H1 (cell line): ENCODE measurements around the gene PARD3. TPM values are rescaled to one million over a fixed set of nuclear protein-coding genes. Genes with fewer than 3 reads are reported as not detected.

Source experiments
- CTCF ChIA-PET: fragments of 300-600 bp; sonication (Branson Sonifier 250); formaldehyde crosslinking; loops from one replicate; lab custom pipeline; 2021; ENCODE audit not compliant: partially characterized antibody; lab: Charles Lee
- POLR2A ChIA-PET: fragments of 300-600 bp; sonication (Branson Sonifier 250); formaldehyde crosslinking; loops from one replicate; lab custom pipeline; 2021; ENCODE audit warnings: inconsistent platforms; ENCODE audit not compliant: partially characterized antibody; lab: Charles Lee
- DNase-seq, 2 experiments: peaks; one replicate each; pipeline versions ENCODE4 v3.0.0 to v3.0.0-alpha.2; 2010 to 2022; ENCODE audit warnings: low spot score in 2 of 2, low read depth in 1 of 2, mixed read lengths in 1 of 2
- FAIRE-seq: peaks from 2 replicates; lab custom pipeline; 2011; peaks lifted over from hg19 to GRCh38; lab: Jason Lieb, UNC
- H2AFZ ChIP-seq: 2 replicates; pipeline ENCODE4 v1.8.1; 2012; ENCODE audit warnings: low read length, inconsistent platforms
- H2AK5ac ChIP-seq: 2 replicates; pipeline ENCODE4 v1.6.1; 2013; ENCODE audit warnings: low read depth, low read length
- H2BK120ac ChIP-seq: replicated peaks from 2 replicates; pipeline ENCODE3; 2013; ENCODE audit warnings: low read depth, low read length, inconsistent platforms
- H2BK12ac ChIP-seq: 2 replicates; pipeline ENCODE4 v1.6.1; 2013; ENCODE audit warnings: low read depth, low read length
- H2BK15ac ChIP-seq: 2 replicates; pipeline ENCODE4 v1.6.1; 2013; ENCODE audit warnings: low read length
- H2BK20ac ChIP-seq: 2 replicates; pipeline ENCODE4 v1.6.1; 2013; ENCODE audit warnings: low read length
- H2BK5ac ChIP-seq: 2 replicates; pipeline ENCODE4 v1.6.1; 2013; ENCODE audit warnings: low read depth, low read length
- H3K14ac ChIP-seq: 2 replicates; pipeline ENCODE4 v1.6.1; 2013; ENCODE audit warnings: inconsistent platforms; ENCODE audit not compliant: insufficient read length
- H3K18ac ChIP-seq: 2 replicates; pipeline ENCODE4 v1.6.1; 2013; ENCODE audit warnings: low read length; ENCODE audit errors: extremely low read depth
- H3K23ac ChIP-seq: 2 replicates; pipeline ENCODE4 v1.6.1; 2013; ENCODE audit warnings: inconsistent platforms; ENCODE audit not compliant: insufficient read length
- H3K23me2 ChIP-seq: 2 replicates; pipeline ENCODE4 v1.6.1; 2013; ENCODE audit warnings: low read depth, low read length
- H3K27ac ChIP-seq: 2 replicates; pipeline ENCODE4 v1.6.1; 2011; ENCODE audit warnings: low read depth, low read length, inconsistent platforms
- H3K27me3 ChIP-seq, 4 experiments: replicated peaks in 1 of 4; 1 replicate in 1 of 4; 2 replicates in 3 of 4; pipeline versions ENCODE4 v1.6.1 to v1.8.1; 2011 to 2013; ENCODE audit warnings: low read length in 3 of 4, mild to moderate bottlenecking in 3 of 4, inconsistent platforms in 2 of 4, mixed read lengths in 2 of 4, moderate library complexity in 1 of 4; ENCODE audit not compliant: control insufficient read depth in 3 of 4, insufficient read depth in 3 of 4; ENCODE audit errors: extremely low read depth in 1 of 4
- H3K36me3 ChIP-seq, 4 experiments: 2 replicates each; pipeline versions ENCODE4 v1.6.1 to v1.8.1; 2011 to 2013; ENCODE audit warnings: mild to moderate bottlenecking in 4 of 4, low read length in 3 of 4, moderate library complexity in 2 of 4, control low read depth in 1 of 4, inconsistent platforms in 1 of 4; ENCODE audit not compliant: insufficient read depth in 4 of 4, control insufficient read depth in 2 of 4
- H3K4ac ChIP-seq: replicated peaks from 2 replicates; pipeline ENCODE3; 2013; ENCODE audit warnings: low read length, low read depth, mixed read lengths, inconsistent platforms; ENCODE audit not compliant: insufficient read length
- H3K4me1 ChIP-seq, 4 experiments: replicated peaks in 1 of 4; 1 replicate in 1 of 4; 2 replicates in 3 of 4; pipeline versions ENCODE4 v1.6.1 to v1.8.1; 2011 to 2013; ENCODE audit warnings: low read length in 3 of 4, inconsistent platforms in 2 of 4, mixed read lengths in 1 of 4; ENCODE audit not compliant: insufficient read depth in 4 of 4, control insufficient read depth in 3 of 4
- H3K4me2 ChIP-seq, 2 experiments: 2 replicates each; pipeline versions ENCODE4 v1.6.1 to v1.8.1; 2011 to 2013; ENCODE audit warnings: low read depth in 2 of 2, low read length in 2 of 2, control low read depth in 1 of 2, inconsistent platforms in 1 of 2, mild to moderate bottlenecking in 1 of 2; ENCODE audit not compliant: insufficient read depth in 1 of 2
- H3K4me3 ChIP-seq, 4 experiments: fragments of 200-600, 300-600 bp in 1 of 4; sonication (generic), shearing (Covaris generic), sonication (Bioruptor Twin) in 1 of 4; 2 replicates each; pipeline versions ENCODE4 v1.5.1 to v1.8.1; 2011 to 2016; ENCODE audit warnings: low read length in 4 of 4, low read depth in 3 of 4, control low read depth in 2 of 4, inconsistent platforms in 2 of 4, mild to moderate bottlenecking in 2 of 4, mixed read lengths in 1 of 4, moderate library complexity in 1 of 4; ENCODE audit not compliant: insufficient read depth in 2 of 4; ENCODE audit errors: extremely low read depth in 1 of 4
- H3K56ac ChIP-seq: replicated peaks from 2 replicates; pipeline ENCODE3; 2013; ENCODE audit warnings: low read depth, mild to moderate bottlenecking, mixed read lengths, low read length, inconsistent platforms; ENCODE audit not compliant: insufficient read length
- H3K79me1 ChIP-seq: 2 replicates; pipeline ENCODE4 v1.6.1; 2013; ENCODE audit warnings: low read depth, low read length, control low read depth
- H3K79me2 ChIP-seq, 2 experiments: 2 replicates each; pipeline versions ENCODE4 v1.6.1 to v1.8.1; 2012 to 2013; ENCODE audit warnings: low read length in 2 of 2, mild to moderate bottlenecking in 2 of 2, inconsistent platforms in 1 of 2; ENCODE audit not compliant: insufficient read depth in 2 of 2, control insufficient read depth in 1 of 2
- H3K9ac ChIP-seq, 4 experiments: replicated peaks in 1 of 4; 1 replicate in 1 of 4; 2 replicates in 3 of 4; pipeline versions ENCODE4 v1.6.1 to v1.8.1; 2011 to 2013; ENCODE audit warnings: low read depth in 3 of 4, low read length in 3 of 4, control low read depth in 2 of 4, mild to moderate bottlenecking in 2 of 4, moderate library complexity in 2 of 4, inconsistent platforms in 1 of 4; ENCODE audit errors: extremely low read depth in 1 of 4
- H3K9me3 ChIP-seq, 2 experiments: 2 replicates each; pipeline versions ENCODE4 v1.6.1 to v1.8.1; 2012 to 2013; ENCODE audit warnings: mild to moderate bottlenecking in 2 of 2, moderate library complexity in 2 of 2, control low read depth in 1 of 2, inconsistent platforms in 1 of 2, low read depth in 1 of 2, low read length in 1 of 2, mixed read lengths in 1 of 2; ENCODE audit not compliant: insufficient read depth in 2 of 2
- H4K20me1 ChIP-seq, 2 experiments: replicated peaks in 1 of 2; 2 replicates each; pipeline versions ENCODE3 to v1.8.1; 2011 to 2013; ENCODE audit warnings: inconsistent platforms in 2 of 2, low read length in 2 of 2, mild to moderate bottlenecking in 1 of 2; ENCODE audit not compliant: insufficient read depth in 2 of 2, control insufficient read depth in 1 of 2
- H4K5ac ChIP-seq: 2 replicates; pipeline ENCODE4 v1.6.1; 2013; ENCODE audit warnings: low read length, low read depth, mixed read lengths, inconsistent platforms; ENCODE audit not compliant: insufficient read length
- H4K8ac ChIP-seq: 2 replicates; pipeline ENCODE4 v1.8.0; 2013; ENCODE audit warnings: mild to moderate bottlenecking, moderate library complexity, low read length, inconsistent platforms; ENCODE audit not compliant: insufficient read depth; ENCODE audit errors: extremely low read depth
- H4K91ac ChIP-seq: replicated peaks from 2 replicates; pipeline ENCODE3; 2013; ENCODE audit warnings: low read length, mixed read lengths, inconsistent platforms; ENCODE audit not compliant: insufficient read length
- BCL11A ChIP-seq, 2 experiments: IDR thresholded peaks; one replicate each; pipeline ENCODE4 v1.6.1; 2011; ENCODE audit warnings: low read depth in 2 of 2, low read length in 2 of 2, mild to moderate bottlenecking in 2 of 2
- CBX5 ChIP-seq: fragments of 300-800, 300-1000 bp; sonication (generic); IDR thresholded peaks from 2 replicates; pipeline ENCODE4 v1.7.1; 2016; ENCODE audit warnings: antibody characterized with exemption, low read length, low read depth
- HDAC2 ChIP-seq, 2 experiments: fragments of 300-600 bp in 1 of 2; sonication (generic) in 1 of 2; IDR thresholded peaks; 2 replicates each; pipeline ENCODE4 v1.6.1; 2011 to 2012; ENCODE audit warnings: low read depth in 2 of 2, low read length in 2 of 2, mild to moderate bottlenecking in 2 of 2, moderate library complexity in 2 of 2, borderline replicate concordance in 1 of 2, inconsistent platforms in 1 of 2
- HDAC6 ChIP-seq: IDR thresholded peaks from one replicate; pipeline ENCODE4 v1.7.1; 2012; ENCODE audit warnings: low read depth, mild to moderate bottlenecking, inconsistent platforms, low read length, moderate library complexity
- KDM1A ChIP-seq: fragments of 200-600, 300-600 bp; sonication (generic); IDR thresholded peaks from 2 replicates; pipeline ENCODE4 v1.7.1; 2016; ENCODE audit warnings: mild to moderate bottlenecking, low read length, borderline replicate concordance
- NANOG ChIP-seq: IDR thresholded peaks from 2 replicates; pipeline ENCODE4 v1.6.1; 2011; ENCODE audit warnings: low read length, low read depth, mild to moderate bottlenecking, inconsistent platforms; ENCODE audit not compliant: insufficient read depth, poor library complexity, severe bottlenecking
- NRF1 ChIP-seq: IDR thresholded peaks from 2 replicates; pipeline ENCODE4 v1.6.1; 2011; ENCODE audit warnings: mild to moderate bottlenecking, low read depth, low read length, improper control_type of control experiment
- RAD21 ChIP-seq, 2 experiments: IDR thresholded peaks in 1 of 2; conservative IDR thresholded peaks in 1 of 2; 2 replicates each; pipeline ENCODE4 v1.6.1; 2011; ENCODE audit warnings: low read depth in 2 of 2, low read length in 2 of 2, improper control_type of control experiment in 1 of 2, inconsistent platforms in 1 of 2, mild to moderate bottlenecking in 1 of 2, moderate library complexity in 1 of 2
- RFX5 ChIP-seq: IDR thresholded peaks from 2 replicates; pipeline ENCODE4 v1.6.1; 2011; ENCODE audit warnings: low read depth, low read length, improper control_type of control experiment, borderline replicate concordance
- SP1 ChIP-seq: IDR thresholded peaks from 2 replicates; pipeline ENCODE4 v1.6.1; 2011; ENCODE audit warnings: low read depth, low read length
- SP4 ChIP-seq: IDR thresholded peaks from 2 replicates; pipeline ENCODE4 v1.6.1; 2012; ENCODE audit warnings: low read length, inconsistent platforms
- TEAD4 ChIP-seq: IDR thresholded peaks from 2 replicates; pipeline ENCODE4 v1.6.1; 2012; ENCODE audit warnings: low read depth, low read length, inconsistent platforms, mixed read lengths
- WGBS, 2 experiments: shearing (Covaris generic) in 1 of 2; methylation state at CpG; one replicate each; pipeline versions ENCODE4 v1.1.6 to v1.1.7; 2013 to 2015; ENCODE audit warnings: low lambda C conversion rate in 2 of 2, mixed read lengths in 2 of 2, inconsistent platforms in 1 of 2, low coverage in 1 of 2, missing lambda C conversion rate in 1 of 2; ENCODE audit not compliant: insufficient replicate concordance in 2 of 2, insufficient coverage in 1 of 2, insufficient read length in 1 of 2; ENCODE audit errors: extremely low coverage in 1 of 2, missing lambda C conversion rate in 1 of 2; 5-methylcytosine and 5-hydroxymethylcytosine counted together
- polyA plus RNA-seq, 7 experiments: library from polyadenylated mRNA; depleted of rRNA in 3 of 7; stranded (reverse) in 5 of 7; unstranded in 2 of 7; fragments of >200 nt in 5 of 7; fragments of 200-250 nt in 2 of 7; gene quantifications; 1 replicate in 5 of 7; 2 replicates in 1 of 7; 4 replicates in 1 of 7; pipeline versions ENCODE4 v1.2.1 to v1.2.3, GENCODE V29; 2011 to 2013; ENCODE audit warnings: missing spikeins in 2 of 7, mixed read lengths in 2 of 7
- total RNA-seq: library from RNA; stranded (reverse); fragmentation: NEBNext Ultra II Directional; extraction: Animal tissue kit (Norgen Biotek cat#: 25700); gene quantifications from 2 replicates; pipeline ENCODE4 v1.2.1, GENCODE V29; 2021

PARD3 gene
- total and polyA plus RNA-seq, 2 of the 8 experiments (the other 6 are each of a cell fraction or from before 2014, with no cell fraction given) = 19.7 to 49.1 TPM

DNA sequence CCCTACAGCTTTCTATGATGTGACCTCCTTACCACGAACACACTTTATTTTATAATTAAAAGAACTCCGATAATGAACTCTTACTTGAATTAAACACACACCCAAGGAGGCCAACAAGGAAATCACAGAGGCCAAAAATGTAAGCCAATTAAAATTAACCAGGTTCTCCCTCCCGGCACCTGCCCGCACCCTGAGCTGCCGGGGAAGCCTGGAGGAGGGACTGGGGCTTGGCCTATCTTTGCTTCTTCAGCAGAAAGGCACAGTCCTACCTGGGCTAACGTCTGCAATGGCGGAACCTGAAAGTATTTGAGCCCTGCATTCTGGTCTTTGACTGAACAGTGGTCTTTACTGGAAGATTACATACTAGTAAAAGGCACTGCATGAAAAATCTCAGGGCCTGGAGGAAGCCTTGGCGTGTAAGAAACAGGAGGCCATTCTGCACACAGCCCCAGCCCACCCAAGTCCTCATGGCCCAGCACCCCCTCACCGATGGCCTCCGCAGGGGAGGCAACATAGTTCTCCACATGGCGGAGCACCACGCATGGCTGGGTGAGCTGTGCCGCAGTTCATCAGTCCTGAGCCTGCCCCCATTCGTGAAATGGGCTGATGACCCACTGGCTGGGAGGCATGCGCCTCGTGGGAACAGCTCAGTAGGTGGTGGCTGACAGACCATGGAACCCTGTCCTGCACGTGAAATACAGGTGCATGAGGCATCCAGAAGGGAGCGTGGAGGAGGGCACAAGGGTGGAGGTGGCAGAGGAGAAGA is 173.8 kb downstream of the PARD3 start:
- H3K14ac ChIP-seq = no peak overlapping the region
- WGBS, 2 experiments = 92% methylated on average over 18 of the region's 18 CpGs; no CpG with 5 or more reads in 1 of the 2 experiments
- peaks cover 0 to 55% of the 10 kb centered on the region in 2 experiments; a peak in 2 of 4 replicates for H3K79me2 ChIP-seq
- H2BK15ac ChIP-seq = no peak overlapping the region
- peak overlapping the region; percentile 70; the same call in 1 of the 2 replicates for H2AK5ac ChIP-seq
- H4K5ac ChIP-seq = no peak overlapping the region
- H3K27me3 ChIP-seq = no peaks in the 10 kb centered on the region
- H4K20me1 ChIP-seq = peaks cover 2 to 4% of the 10 kb centered on the region in 2 experiments
- peaks cover 10% of the 10 kb centered on the region; the same call in 1 of the 2 replicates for H3K79me1 ChIP-seq
- H2BK20ac ChIP-seq = 0 out of 2 replicates have a peak overlapping the region, but pooled peaks have one; percentile 32
- H4K8ac ChIP-seq = no peak overlapping the region; the same call in 1 of the 2 replicates
- H3K4me1 ChIP-seq = peaks cover 5 to 18% (median 7%) of the 10 kb centered on the region in 4 experiments; a peak in 5 of 7 replicates
- no peaks in the 10 kb centered on the region for H3K36me3 ChIP-seq
- H3K56ac ChIP-seq = no peak overlapping the region
- no peak overlapping the region for H3K18ac ChIP-seq
- ChIA-PET POLR2A (no interaction called here), CTCF (interaction anchor here (0.8 to 5.0 kb wide), 5 partner anchors 10 to 390 kb away, joined by 3 to 57 read pairs (median 4); no protein-coding TSS in a partner anchor)
- H3K23me2 ChIP-seq = no peaks in the 10 kb centered on the region
- H2AFZ ChIP-seq = no peak overlapping the region
- no peak overlapping the region for H3K4me3 ChIP-seq
- DNase-seq (no peak), FAIRE-seq (no peak)
- H3K4ac ChIP-seq = no peak overlapping the region
- no peak overlapping the region for H3K4me2 ChIP-seq
- no peak overlapping the region for H3K23ac ChIP-seq
- no peak overlapping the region for H3K9ac ChIP-seq
- H2BK12ac ChIP-seq = peak overlapping the region; percentile 53; the same call in 1 of the 2 replicates
- H2BK120ac ChIP-seq = no peak overlapping the region
- no peak overlapping the region for H3K27ac ChIP-seq
- H2BK5ac ChIP-seq = peak overlapping the region; percentile 79
- no peaks in the 10 kb centered on the region for H3K9me3 ChIP-seq
- H4K91ac ChIP-seq = peak overlapping the region; percentile 29
- TF ChIP-seq BCL11A (IDR thresholded peaks at IDR 0.05; ENCODE audit: low read depth in 2 of 2, low read length in 2 of 2) (no peak), HDAC6 (no peak), RAD21 (IDR thresholded peaks at IDR 0.05 in 1 of 2, conservative IDR thresholded peaks at IDR 0.05 in 1 of 2; ENCODE audit: low read depth in 2 of 2, low read length in 2 of 2) (no peak), KDM1A (no peak), HDAC2 (IDR thresholded peaks at IDR 0.05; ENCODE audit: borderline replicate concordance in 1 of 2, low read depth in 2 of 2, low read length in 2 of 2) (no peak), NRF1 (no peak), NANOG (no peak), TEAD4 (no peak), SP4 (no peak), RFX5 (no peak), SP1 (no peak), CBX5 (no peak)
